ENCODE results near the gene ADCY9. TPM values are rescaled to one million over a fixed set of nuclear protein-coding genes. Genes with fewer than 3 reads are reported as not detected.

Gene ADCY9
- total and polyA plus RNA-seq, 2 experiments from 2014 or later, result 2.2 to 18.3 TPM

- H3K27ac ChIP-seq (ENCODE audit: low read depth), result no peak overlapping the region
- Mint-ChIP-seq H3K36me3 (ENCODE audit: low read depth) (no peaks in the 10 kb centered on the region; the same call in 2 of the 3 replicates), H3K9me3 (peaks cover 11% of the 10 kb centered on the region; the same call in 2 of the 3 replicates), H3K4me3 (no peak overlapping the region), H3K4me1 (peaks cover 21% of the 10 kb centered on the region), H3K27ac (no peak overlapping the region), H3K27me3 (ENCODE audit: insufficient read depth, low read depth, poor library complexity) (no peaks in the 10 kb centered on the region)
- peaks cover 9% of the 10 kb centered on the region for H3K4me1 ChIP-seq (ENCODE audit: insufficient read depth)
- peak; percentile 37; the same call in 1 of the 3 replicates for ATAC-seq
- peaks cover 2% of the 10 kb centered on the region for H3K79me2 ChIP-seq (replicated peaks; ENCODE audit: insufficient read depth)
- H3K27me3 ChIP-seq (ENCODE audit: insufficient read depth), result no peaks in the 10 kb centered on the region
- H3K36me3 ChIP-seq (ENCODE audit: insufficient read depth), result no peaks in the 10 kb centered on the region
- no peaks in the 10 kb centered on the region for H3K9me2 ChIP-seq (ENCODE audit: insufficient read depth)
- TF ChIP-seq NANOG (IDR thresholded peaks at IDR 0.05; ENCODE audit: borderline replicate concordance) (no peak), POLR2AphosphoS5 (IDR thresholded peaks at IDR 0.05; ENCODE audit: low read depth) (no peak), CREB1 (CRISPR knock-in tag; IDR thresholded peaks at IDR 0.05; ENCODE audit: low read depth) (no peak), ZNF114 (CRISPR knock-in tag; IDR thresholded peaks at IDR 0.05) (no peak), CTCF (conservative IDR thresholded peaks at IDR 0.05; ENCODE audit: low read depth in 2 of 2) (no peak), ZNF462 (CRISPR knock-in tag; IDR thresholded peaks at IDR 0.05) (no peak), EZH2 (IDR thresholded peaks at IDR 0.05; ENCODE audit: low read depth, unreplicated experiment) (no peak), ZNF331 (CRISPR knock-in tag; IDR thresholded peaks at IDR 0.05; ENCODE audit: low read depth) (no peak), ETS1 (IDR thresholded peaks at IDR 0.05) (no peak), REST (IDR thresholded peaks at IDR 0.05; ENCODE audit: unreplicated experiment) (no peak), JUNB (IDR thresholded peaks at IDR 0.05; ENCODE audit: unreplicated experiment) (no peak), EZH2phosphoT487 (IDR thresholded peaks at IDR 0.05; ENCODE audit: unreplicated experiment) (no peak), STAT1 (IDR thresholded peaks at IDR 0.05; ENCODE audit: unreplicated experiment) (no peak)
- no peak overlapping the region for H2AFZ ChIP-seq
- no peak overlapping the region for H3K4me2 ChIP-seq
- no peaks in the 10 kb centered on the region for H4K20me1 ChIP-seq (replicated peaks; ENCODE audit: insufficient read depth)
- no peak for DNase-seq (ENCODE audit: low spot score)
- H3F3A ChIP-seq (replicated peaks; ENCODE audit: low read depth), result no peaks in the 10 kb centered on the region
- no peak overlapping the region for H3K4me3 ChIP-seq
Observed at GRCh38 chr16:4057439-4057877, 58.8 kb downstream of the ADCY9 start.

All from GM23338 (cell line).